Epithelial cell of prostate (primary cell): Measurements from ENCODE around the gene RUFY3.
A peak's percentile ranks its signal among the peaks of the same experiment; 100 is the strongest.
"Not testable (repeated sequence)": the region's sequence is repeated elsewhere in the genome, so short reads cannot be mapped to it uniquely, and the experiment has no call there.

ENCODE experiments used
- DNase-seq: peaks from one replicate; pipeline ENCODE4 v3.0.0-alpha.2; 2011; ENCODE audit warnings: low read depth, low spot score
- H3K27ac ChIP-seq: fragments of 450-650 bp; 2 replicates; pipeline ENCODE4 v1.5.1; 2017; ENCODE audit warnings: mild to moderate bottlenecking

Gene RUFY3

GRCh38 chr4:70704931-70705182 lies 16.9 kb upstream of the RUFY3 start:
- peak overlapping the region; percentile 96 for H3K27ac ChIP-seq
- DNase-seq, result no peak

- H3K27ac ChIP-seq, result peak overlapping the region; percentile 96
- no peak for DNase-seq
Measured at GRCh38 chr4:70705183-70706043, 16.4 kb upstream of the RUFY3 start.

DNA sequence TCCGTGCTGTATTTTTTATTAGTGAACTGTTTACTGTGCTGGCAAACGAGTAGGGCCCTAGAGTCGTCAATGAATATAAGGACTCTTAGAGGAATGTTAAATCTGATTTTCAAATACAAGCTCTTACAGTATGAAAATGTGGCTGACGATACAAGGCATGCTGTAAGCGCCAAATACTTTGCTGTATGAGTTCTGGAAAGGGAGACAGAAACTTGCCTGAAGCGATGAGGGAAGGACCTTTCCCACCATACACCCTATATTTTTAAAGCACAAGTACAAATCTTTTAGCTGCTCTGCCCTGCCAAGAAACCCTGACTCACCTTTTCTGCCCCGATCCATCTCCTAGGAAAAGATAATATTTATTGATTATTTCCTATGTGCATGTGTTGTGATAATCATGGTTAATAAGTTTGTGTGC lies 15.7 kb upstream of the RUFY3 start:
- peak overlapping the region; percentile 96 for H3K27ac ChIP-seq
- DNase-seq, result no peak

DNA sequence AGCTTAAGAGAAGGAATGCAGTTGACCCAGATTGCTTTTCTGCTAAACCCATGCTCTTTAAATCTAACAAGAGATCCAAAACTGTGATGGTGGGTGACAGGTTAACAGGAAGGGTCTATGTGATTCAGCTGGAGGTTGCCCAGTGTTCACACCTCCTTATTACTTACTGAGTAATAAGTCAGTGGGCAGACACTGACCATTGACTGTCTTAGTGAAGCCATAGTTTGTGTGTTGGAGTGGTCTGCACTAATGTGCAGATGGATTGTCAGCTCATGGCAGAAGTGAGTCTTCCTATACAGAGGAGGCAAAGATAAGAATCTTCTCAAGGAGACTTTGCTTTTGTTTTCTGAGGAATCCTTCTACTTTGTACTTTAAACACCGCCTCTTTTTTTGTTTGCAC lies 15.2 kb upstream of the RUFY3 start:
- no peak for DNase-seq
- H3K27ac ChIP-seq, result peak overlapping the region; percentile 96

- H3K27ac ChIP-seq, result no peak overlapping the region
- DNase-seq, result no peak
Measured at GRCh38 chr4:70709611-70710205, 12.1 kb upstream of the RUFY3 start.

DNA sequence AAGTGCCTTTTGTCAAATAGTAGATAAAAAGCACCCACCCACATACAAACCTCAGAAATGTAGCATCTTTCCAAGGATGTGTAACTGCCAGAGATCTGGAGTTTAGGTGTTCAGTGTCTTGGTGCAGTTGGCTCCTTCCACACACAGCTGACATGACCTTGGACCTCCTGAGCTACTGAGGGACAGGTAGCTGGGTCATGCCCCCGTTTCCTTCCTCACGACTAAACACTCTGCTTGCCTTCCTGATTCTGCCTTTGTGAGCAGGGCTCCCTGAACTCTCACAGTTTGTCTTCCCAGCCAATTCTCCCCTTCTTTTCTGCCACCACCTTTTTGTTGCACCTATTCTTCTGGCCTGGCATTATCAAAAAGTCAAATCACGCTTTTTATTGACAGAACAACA lies 10.2 kb upstream of the RUFY3 start:
- no peak for DNase-seq
- no peak overlapping the region for H3K27ac ChIP-seq

GRCh38 chr4:70712150-70712549 lies 9.6 kb upstream of the RUFY3 start:
- no peak overlapping the region for H3K27ac ChIP-seq
- DNase-seq, result no peak

DNA sequence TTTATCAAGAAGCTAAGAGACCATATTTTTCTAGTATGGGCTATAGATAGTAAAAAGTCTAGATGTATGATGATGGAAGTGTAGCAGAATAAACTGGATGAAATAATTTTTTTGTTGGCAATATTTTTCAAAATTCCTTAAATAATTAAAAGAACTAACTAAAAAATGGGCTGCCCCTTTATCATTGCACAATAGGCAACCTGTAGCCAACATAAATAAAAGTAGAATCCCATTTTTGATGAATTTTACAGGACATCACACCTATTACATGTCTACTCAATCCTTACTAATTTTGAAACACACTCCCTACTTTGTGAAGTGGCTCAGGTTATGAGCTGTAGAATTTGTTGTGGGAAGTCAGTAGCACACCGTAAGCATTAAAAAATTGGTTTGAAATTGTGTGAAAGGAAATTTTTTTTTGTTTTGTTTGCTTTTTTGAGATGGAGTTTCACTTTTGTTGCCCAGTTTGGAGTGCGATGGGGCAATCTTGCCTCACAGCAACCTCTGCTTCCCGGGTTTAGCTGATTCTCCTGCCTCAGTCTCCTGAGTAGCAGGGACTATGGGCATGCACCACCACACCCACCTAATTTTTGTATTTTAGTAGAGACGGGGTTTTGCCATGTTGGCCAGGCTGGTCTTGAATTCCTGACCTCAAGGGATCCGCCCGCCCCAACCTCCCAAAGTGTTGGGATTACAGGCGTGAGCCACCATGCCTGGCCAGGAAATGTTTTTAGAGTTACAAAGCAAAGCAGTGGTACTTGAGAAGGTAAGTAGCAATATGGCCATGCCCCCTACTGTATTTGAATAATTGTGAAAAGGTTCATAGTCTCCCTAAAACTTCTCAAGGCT lies 8.9 kb upstream of the RUFY3 start:
- H3K27ac ChIP-seq, result peak overlapping the region; percentile 54
- DNase-seq, result no peak

DNA sequence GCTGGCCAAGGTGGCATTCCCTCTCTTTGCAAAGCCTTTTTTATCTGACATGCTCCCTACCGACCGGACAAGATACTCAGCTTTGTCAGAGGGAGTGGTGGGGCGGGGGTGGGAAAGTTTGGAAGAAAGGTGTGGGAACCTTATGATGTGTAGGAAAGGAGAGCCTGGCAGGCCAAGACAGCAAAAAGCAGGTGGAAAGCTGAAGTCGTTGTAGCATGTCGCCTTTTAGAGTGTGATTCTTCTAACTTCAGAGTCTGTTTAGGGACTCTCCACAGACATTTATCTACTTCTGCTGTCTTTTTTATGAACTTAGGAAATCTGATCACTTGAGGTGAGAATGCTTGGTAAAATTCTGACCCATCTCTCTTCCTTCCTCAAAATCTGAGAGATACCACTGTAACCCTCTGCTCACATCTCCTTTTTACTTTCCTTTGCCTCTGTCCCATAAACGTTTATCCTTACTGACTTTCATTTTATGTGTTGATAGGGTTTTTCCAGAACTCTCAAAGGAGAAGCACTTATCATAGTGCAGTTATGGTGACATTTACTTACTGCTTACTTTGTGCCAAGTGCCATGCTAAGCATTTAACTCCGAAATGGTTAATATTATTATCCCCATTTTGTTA lies 8.2 kb upstream of the RUFY3 start:
- peak overlapping the region; percentile 54 for H3K27ac ChIP-seq
- DNase-seq, result no peak

- DNase-seq, result no peak
- peak overlapping the region; percentile 54 for H3K27ac ChIP-seq
Measured at GRCh38 chr4:70714079-70714887, 7.5 kb upstream of the RUFY3 start.

DNA sequence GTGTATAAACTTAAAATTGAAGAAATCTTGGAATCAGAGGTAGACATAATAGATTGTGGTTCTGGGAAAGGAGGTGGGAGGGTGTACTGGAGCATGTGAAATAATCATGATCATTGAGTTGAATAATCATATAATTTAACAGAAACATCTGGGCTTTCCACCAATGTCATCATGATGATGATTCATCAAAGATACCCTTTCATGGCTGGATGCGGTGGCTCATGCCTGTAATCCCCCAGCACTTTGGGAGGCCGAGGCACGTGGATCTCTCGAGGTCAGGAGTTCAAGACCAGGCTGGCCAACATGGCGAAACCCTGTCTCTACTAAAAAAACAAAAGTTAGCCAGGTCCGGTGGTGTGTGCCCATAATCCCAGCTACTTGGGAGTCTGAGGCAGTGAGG lies 6.7 kb upstream of the RUFY3 start:
- DNase-seq, result no peak
- H3K27ac ChIP-seq, result no peak overlapping the region

GRCh38 chr4:70718811-70719604 lies 2.8 kb upstream of the RUFY3 start:
- H3K27ac ChIP-seq, result peak overlapping the region; percentile 44
- peak; percentile 39 for DNase-seq

DNA sequence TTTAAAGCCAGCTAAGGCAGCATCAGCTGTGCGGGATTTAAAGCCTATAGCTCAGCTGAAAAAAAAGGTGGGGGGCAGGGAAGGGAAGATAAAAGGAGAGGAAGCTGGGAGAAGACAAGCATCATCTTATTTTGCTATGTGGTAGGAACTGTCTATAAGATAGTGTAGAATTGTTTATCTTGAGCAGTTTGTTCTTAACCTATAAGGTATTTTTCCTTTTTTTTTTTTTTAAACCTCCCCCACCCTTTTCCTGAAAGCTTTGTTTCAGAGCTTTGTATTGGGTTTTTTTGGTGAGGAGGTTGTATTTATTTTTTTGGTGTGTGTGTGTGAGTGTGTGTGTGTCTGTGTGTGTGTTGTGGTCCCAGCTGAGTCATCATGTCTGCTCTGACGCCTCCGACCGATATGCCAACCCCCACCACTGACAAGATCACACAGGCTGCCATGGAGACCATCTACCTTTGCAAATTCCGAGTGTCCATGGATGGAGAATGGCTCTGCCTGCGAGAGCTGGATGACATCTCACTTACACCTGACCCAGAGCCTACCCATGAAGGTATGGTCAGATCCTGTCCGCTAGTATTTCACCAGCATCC lies 531 bp downstream of the RUFY3 start:
- no peak for DNase-seq
- H3K27ac ChIP-seq, result no peak overlapping the region

GRCh38 chr4:70724463-70724862 lies 2.7 kb downstream of the RUFY3 start:
- no peak for DNase-seq
- H3K27ac ChIP-seq, result no peak overlapping the region

DNA sequence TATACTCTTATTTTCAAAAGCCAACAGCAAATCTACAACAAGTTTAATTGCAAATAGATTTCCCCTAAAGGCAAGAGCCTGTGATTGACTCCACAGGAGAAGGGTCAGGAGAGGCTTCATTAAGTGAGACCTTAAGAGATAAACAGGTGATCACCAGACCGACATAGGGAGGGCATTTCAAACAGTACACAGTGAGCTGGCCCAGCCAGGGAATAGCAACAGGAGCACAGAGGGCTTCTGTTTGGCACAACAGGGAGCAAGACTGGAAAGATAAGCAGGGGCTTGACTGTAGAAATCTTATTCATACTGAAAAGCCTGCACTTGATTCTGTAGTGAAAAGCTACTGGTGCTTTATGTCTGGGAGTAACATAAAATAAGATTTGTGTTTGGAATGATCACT lies 3.9 kb downstream of the RUFY3 start:
- H3K27ac ChIP-seq, result no peak overlapping the region
- DNase-seq, result no peak

DNA sequence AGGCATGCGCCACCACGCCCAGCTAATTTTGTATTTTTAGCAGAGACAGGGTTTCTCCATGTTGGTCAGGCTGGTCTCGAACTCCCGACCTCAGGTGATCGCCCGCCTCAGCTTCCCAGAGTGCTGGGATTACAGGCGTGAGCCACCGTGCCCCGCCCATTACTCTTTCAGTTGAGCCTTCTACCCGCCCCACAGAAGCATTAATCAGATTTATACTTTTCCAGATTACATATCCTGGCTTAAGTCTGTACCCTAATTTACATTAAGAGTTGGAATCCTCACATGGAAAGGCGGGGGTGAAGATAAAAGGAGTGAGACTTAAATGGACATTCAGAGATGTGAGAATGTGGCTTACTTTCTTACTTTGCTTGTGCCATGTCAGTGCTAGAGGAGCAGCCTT lies 4.8 kb downstream of the RUFY3 start:
- not testable (repeated sequence) for DNase-seq, H3K27ac ChIP-seq

DNA sequence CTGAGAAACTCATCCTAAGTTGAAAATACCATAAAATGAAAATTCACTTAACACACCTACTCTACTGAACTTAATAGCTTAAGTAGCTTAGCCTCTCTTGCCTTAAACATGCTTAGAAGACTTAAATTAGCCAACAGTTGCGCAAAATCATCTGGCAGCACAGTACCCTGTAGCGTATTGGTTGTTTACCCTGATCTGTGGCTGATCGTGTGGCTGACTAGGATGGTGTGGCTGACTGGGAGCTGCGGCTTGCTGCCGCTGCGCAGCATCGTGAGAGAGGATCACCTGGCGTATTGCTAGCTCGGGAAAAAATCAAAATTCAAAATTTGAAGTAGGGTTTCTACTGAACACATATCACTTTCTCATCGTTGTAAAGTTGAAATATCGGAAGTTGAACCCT lies 6.3 kb downstream of the RUFY3 start:
- no peak overlapping the region for H3K27ac ChIP-seq
- DNase-seq, result no peak

DNA sequence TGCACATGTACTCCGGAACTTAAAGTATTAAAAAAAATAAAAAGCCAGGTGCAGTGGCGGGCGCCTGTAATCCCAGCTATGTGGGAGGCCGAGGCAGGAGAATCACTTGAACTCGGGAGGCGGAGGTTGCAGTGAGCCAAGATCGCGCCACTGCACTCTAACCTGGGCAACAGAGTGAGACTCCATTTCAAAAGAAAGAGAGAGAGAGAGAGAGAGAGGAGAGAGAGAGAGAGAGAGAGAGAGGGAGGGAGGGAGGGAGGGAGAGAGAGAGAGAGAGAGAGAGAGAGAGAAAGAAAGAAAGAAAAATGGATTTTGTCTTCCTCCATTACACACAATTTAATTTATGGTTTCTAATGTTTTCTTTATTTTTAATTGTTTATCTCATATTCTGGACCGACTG lies 11.1 kb downstream of the RUFY3 start:
- not testable (repeated sequence) for DNase-seq

More for the DNA sequence above, 11.1 kb downstream of the RUFY3 start:
- not testable (repeated sequence) for H3K27ac ChIP-seq
